Measurements from ENCODE around the gene GRIP2.

The GRIP2 gene

GRCh38 chr3:14570089-14570488, 29.9 kb upstream of the GRIP2 start:
- Histone ChIP-seq H3F3A (ENCODE audit: insufficient read depth, low read length) (no peaks in the 10 kb centered on the region), H3K27ac (ENCODE audit: low read depth, low read length, poor library complexity, severe bottlenecking) (no peak overlapping the region), H3K4me3 (ENCODE audit: low read depth, low read length, poor library complexity, severe bottlenecking) (no peak overlapping the region), H4K20me1 (ENCODE audit: insufficient read depth, low read length) (no peaks in the 10 kb centered on the region), H3K9ac (ENCODE audit: low read length) (no peak overlapping the region), H3K9me2 (ENCODE audit: low read depth, low read length) (no peaks in the 10 kb centered on the region), H3K79me2 (ENCODE audit: insufficient read depth, low read length) (no peaks in the 10 kb centered on the region), H3K27me3 (ENCODE audit: insufficient read depth, low read length) (no peaks in the 10 kb centered on the region), H3K4me2 (ENCODE audit: low read length) (no peak overlapping the region), H3K9me3 (ENCODE audit: low read length) (no peaks in the 10 kb centered on the region), H3K36me3 (ENCODE audit: insufficient read depth, low read length) (no peaks in the 10 kb centered on the region), H2AFZ (ENCODE audit: low read length) (no peak overlapping the region), H3K4me1 (ENCODE audit: insufficient read depth, low read length, severe bottlenecking) (no peaks in the 10 kb centered on the region)
- TF ChIP-seq CTCF (IDR thresholded peaks at IDR 0.05; ENCODE audit: low read length), result no peak
- no peak for TF ChIP-seq EZH2 (IDR thresholded peaks at IDR 0.05; ENCODE audit: borderline replicate concordance, low read length)

- no peak overlapping the region for H2AFZ ChIP-seq (ENCODE audit: low read length)
- no peak overlapping the region for H3K27ac ChIP-seq (ENCODE audit: low read depth, low read length, poor library complexity, severe bottlenecking)
- H3K9me3 ChIP-seq (ENCODE audit: low read length), result no peaks in the 10 kb centered on the region
- H3K4me3 ChIP-seq (ENCODE audit: low read depth, low read length, poor library complexity, severe bottlenecking), result no peak overlapping the region
- H3K36me3 ChIP-seq (ENCODE audit: insufficient read depth, low read length), result no peaks in the 10 kb centered on the region
- H3K9me2 ChIP-seq (ENCODE audit: low read depth, low read length), result no peaks in the 10 kb centered on the region
- no peak overlapping the region for H3K4me2 ChIP-seq (ENCODE audit: low read length)
- no peaks in the 10 kb centered on the region for H4K20me1 ChIP-seq (ENCODE audit: insufficient read depth, low read length)
- TF ChIP-seq CTCF (IDR thresholded peaks at IDR 0.05; ENCODE audit: low read length) (no peak), EZH2 (IDR thresholded peaks at IDR 0.05; ENCODE audit: borderline replicate concordance, low read length) (no peak)
- no peaks in the 10 kb centered on the region for H3F3A ChIP-seq (ENCODE audit: insufficient read depth, low read length)
- H3K9ac ChIP-seq (ENCODE audit: low read length), result no peak overlapping the region
- H3K79me2 ChIP-seq (ENCODE audit: insufficient read depth, low read length), result no peaks in the 10 kb centered on the region
- H3K27me3 ChIP-seq (ENCODE audit: insufficient read depth, low read length), result 0 out of 2 replicates have a peak, but pooled peaks cover 3% of the 10 kb centered on the region
- H3K4me1 ChIP-seq (ENCODE audit: insufficient read depth, low read length, severe bottlenecking), result no peaks in the 10 kb centered on the region
Measured at GRCh38 chr3:14569474-14570000, 29.4 kb upstream of the GRIP2 start.

GRCh38 chr3:14568269-14568668, 28.1 kb upstream of the GRIP2 start:
- H3K4me2 ChIP-seq (ENCODE audit: low read length), result no peak overlapping the region
- H3K36me3 ChIP-seq (ENCODE audit: insufficient read depth, low read length), result no peaks in the 10 kb centered on the region
- peaks cover 9% of the 10 kb centered on the region for H3K27me3 ChIP-seq (ENCODE audit: insufficient read depth, low read length)
- H3K79me2 ChIP-seq (ENCODE audit: insufficient read depth, low read length), result no peaks in the 10 kb centered on the region
- H3K27ac ChIP-seq (ENCODE audit: low read depth, low read length, poor library complexity, severe bottlenecking), result no peak overlapping the region
- H3K4me3 ChIP-seq (ENCODE audit: low read depth, low read length, poor library complexity, severe bottlenecking), result no peak overlapping the region
- no peak overlapping the region for H2AFZ ChIP-seq (ENCODE audit: low read length)
- H4K20me1 ChIP-seq (ENCODE audit: insufficient read depth, low read length), result no peaks in the 10 kb centered on the region
- no peak overlapping the region for H3K9ac ChIP-seq (ENCODE audit: low read length)
- H3F3A ChIP-seq (ENCODE audit: insufficient read depth, low read length), result no peaks in the 10 kb centered on the region
- H3K4me1 ChIP-seq (ENCODE audit: insufficient read depth, low read length, severe bottlenecking), result no peaks in the 10 kb centered on the region
- no peaks in the 10 kb centered on the region for H3K9me2 ChIP-seq (ENCODE audit: low read depth, low read length)
- TF ChIP-seq EZH2 (IDR thresholded peaks at IDR 0.05; ENCODE audit: borderline replicate concordance, low read length), result no peak
- no peak for TF ChIP-seq CTCF (IDR thresholded peaks at IDR 0.05; ENCODE audit: low read length)
- no peaks in the 10 kb centered on the region for H3K9me3 ChIP-seq (ENCODE audit: low read length)

Measured in OCI-LY1 (cell line).